ENCODE measurements around the gene GPBAR1.

Gene GPBAR1

DNA sequence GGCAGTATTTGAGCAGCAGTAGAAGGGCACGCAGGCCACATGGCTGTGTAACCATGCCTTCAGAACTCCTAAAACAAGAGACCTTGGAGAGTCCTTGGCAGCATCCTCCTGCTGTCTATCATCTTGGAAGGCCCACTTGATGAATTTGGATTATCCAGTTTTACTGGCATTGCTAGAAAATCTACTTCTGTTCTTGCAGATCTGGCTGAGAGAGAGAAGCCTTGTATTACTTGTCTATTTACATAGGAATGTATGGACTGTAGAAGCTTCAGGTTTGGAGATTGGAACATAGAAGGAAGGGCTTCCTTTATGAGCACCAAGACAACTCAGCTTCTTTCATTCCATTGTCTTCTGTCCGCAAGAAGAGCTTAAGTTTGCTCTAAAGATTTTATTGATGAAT is 16.1 kb upstream of the GPBAR1 start:
- no peak for DNase-seq

DNA sequence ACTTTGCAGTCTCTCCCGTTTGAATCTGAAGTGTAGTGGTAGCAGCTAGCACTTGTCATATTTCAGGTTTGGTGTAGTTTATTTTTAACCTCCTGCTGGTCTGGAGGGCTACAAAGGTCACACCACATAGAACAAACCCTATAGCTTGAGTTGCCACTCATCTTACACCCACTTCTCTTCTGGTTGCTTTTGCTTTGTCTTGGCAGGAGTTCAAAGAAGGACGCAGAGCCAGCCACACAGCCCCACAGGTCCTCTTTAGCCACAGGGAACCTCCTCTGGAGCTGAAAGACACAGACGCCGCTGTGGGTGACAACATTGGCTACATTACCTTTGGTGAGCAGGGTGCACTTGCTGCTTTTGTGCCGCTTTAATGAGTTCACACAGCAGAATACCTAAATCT is 15.6 kb upstream of the GPBAR1 start:
- DNase-seq = no peak

DNA sequence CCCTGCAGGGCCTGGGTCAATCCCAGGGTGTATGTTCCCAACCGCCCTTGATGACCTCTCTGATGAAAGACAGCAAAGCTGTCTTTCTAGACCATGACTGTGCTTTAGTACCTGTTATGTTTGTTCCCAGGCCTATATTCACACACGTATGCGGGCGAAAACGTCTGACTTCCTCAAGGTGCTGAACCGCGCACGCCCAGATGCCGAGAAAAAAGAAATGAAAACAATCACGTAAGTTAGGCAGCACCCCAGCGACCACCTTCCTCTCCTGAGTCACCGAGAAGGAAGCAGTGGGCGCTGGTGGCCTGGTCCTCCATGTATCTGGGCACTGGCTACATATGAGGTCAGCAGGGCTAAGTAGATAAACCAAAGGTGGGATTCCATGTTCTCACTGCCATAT is 11.1 kb upstream of the GPBAR1 start:
- no peak for DNase-seq

DNA sequence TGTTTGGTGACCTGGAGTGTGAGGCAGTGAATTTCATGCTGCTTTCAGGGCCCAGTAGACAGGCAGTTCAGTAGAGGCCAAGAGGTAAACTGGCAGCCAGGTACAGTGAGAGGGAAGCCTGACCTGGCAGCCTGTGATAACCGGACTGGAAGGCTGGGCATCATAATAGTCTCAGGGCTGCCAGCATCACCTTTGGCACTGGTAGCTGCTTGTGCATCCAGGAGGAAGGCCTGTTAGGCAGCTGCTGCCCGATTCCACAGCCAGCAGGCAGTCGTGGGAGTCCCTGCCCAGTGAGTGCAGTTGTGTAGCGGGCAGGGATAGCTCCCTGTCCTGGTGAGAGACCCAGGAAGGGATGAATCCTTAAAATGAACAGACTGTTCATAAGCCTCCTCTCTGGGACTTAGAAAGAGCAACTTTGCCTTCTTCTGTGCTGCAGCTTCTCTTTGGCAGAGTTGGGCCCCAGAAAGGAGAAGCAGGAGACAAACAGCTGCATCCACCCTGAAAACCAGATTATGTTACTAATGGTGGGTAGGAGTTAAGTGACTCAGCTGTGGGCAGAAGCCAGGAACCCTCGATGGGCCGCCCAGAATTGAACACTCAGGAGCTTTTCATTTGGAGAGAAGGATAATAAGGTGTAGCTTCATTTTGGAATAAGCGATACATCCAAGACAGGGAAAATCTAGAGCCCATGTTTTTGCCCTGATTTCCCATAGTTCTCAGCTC is 8.1 kb upstream of the GPBAR1 start:
- no peak for DNase-seq

DNA sequence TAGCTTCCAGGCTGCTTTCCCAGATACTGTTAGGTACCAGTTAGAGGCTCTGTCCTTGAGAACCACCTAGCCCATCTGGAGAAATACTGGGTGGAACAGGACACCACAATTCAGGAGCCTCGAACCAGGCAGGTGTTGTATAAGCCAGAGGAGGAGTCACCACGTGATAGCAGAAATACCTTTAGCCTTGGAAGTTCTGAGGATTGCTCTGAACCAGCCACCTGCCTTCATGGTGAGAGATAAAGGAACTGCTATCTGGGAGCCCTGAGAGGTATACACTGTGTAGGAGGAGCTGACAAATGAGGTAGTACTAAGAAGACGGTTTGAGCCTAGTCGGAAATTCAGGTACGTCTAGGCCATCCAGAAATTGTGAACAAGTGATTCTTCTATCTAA is 7.6 kb upstream of the GPBAR1 start:
- no peak for DNase-seq

DNA sequence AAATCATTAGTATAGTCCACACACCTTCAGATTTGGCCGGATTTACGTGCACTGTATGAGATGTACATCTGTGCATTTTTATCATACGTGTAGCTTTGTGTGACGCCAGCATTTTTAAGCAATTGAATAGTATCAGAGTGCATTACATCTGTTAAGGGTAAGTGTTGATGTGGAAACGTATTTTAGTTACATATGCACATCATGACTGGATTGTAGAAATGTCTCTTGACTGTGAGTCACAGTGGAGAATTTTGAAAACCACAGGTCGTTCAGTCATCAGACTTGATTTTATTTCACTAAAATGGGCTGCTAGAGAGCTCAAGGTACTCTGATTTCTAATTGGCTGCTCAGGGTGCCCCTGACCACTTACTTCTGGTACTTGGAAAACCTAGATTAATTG is 5.4 kb upstream of the GPBAR1 start:
- DNase-seq = no peak

DNA sequence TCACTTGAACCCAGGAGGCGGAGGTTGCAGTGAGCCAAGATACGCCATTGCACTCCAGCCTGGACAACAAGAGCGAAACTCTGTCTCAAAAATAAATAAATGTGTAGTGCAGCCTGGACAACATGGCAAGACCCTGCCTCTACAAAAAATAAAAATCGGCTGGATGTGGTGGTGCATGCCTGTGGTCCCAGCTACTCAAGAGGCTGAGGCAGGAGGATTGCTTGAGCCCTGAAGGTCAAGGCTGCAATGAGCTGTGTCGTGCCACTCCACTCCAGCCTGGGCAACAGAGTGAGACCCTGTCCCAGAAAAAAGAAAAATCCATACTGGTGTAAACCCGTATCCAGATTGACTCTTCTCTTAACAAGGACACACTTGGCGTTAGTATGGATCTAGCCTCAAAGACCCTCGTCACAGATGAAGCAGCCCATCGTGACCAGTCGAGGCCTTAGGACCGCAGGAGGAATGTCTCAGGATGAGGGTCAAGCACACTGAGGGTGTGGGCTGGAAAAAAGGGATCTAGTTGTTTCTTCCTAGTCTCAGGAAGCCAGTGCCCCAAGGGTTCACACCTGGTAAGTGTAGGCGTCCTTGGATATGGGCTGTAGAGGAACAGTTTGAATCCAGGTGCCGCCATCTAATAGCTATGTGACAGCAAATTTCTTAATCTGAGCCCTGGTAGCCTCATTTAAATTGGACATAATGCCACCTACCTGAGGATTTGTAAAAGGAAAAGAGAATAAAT is 4.0 kb upstream of the GPBAR1 start:
- no peak for DNase-seq

DNA sequence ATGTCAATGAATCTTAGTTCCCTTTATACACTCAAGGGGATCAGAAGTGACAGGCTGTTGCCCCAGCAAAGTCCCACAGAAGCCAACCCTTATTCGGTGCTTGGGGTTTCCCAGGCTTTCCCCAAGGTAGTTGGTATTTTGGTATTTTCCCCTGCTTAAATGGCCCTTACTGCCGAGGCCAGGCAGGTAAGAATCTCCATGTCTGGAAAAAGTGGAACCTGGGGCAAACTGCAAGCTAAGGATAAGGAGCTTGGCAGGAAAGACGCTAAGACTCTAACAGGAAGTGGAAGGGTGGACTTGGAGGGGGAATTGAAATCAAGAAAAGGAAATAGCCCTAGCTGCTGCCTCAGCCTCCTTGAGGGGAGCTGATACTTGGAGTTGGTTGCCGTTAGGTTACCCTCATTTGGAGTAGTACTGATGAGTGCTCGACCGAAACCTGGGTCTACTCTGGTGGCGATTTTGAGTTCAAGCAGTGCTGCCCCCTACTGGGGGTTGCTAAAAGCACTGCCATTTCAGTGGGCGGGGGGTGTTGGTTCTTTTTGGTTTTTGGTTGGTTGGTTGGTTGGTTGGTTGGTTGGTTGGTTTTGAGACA is 3.3 kb upstream of the GPBAR1 start:
- DNase-seq = peak; percentile 31 to 66 (median 42)

DNA sequence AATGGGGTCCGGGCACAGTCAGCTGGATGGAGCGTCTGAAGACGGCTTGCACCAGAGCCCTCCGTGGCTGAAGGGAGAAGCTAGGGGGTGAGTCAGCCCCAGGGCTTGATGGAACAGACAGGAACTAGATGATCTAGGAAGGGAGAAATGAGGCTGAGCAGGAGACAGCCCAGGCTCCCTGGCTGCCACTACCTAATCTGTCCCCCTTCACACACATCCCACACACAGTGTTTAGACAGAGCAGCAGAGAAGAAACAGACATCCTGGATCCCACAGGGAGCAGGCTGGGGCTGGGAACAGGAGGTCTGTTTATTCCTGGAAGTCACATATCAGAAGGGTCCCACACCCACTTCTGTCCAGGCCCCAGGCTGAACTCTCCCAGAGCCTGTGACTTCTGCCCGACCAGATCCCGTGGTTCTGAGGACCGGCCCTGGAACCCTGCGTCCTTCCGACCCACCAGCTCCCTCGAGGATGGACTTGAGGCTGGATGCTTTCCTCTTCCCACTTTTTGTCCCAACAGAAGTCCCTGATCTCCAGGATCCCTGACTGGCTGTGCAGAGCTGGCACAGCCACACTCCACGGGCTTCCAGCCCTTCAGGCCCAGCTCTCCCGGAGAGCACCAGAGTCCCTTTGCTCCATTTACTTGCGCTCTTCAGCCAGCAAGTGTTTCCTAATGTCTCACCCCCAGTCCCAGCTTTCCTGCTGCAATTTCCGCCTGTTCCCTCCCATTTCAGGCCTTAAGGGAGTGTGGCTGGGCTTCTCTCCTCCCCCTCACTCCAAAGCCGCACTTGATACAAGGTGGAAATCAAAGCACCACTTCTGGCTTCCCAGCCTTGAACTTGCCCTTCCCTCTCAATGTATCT is 1.5 kb upstream of the GPBAR1 start:
- DNase-seq = no peak

DNA sequence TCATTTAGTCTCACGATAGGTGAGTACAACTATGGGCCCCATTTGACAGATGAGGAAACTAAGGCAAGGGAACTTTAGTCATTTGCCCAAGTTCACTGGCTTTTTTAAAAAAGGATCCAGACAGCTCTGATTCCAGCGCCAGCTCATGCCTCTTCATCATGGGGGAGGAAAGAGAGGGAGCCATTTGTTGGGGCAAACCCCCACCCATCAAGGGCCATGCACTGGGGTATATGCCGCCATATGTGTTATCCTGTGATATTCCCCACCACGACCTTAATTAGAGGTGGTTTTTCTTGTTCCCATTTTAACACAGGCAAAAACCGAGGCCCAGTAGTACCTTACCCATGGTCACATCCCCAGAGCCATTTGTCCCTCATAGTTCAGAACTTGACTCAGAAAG is 649 bp upstream of the GPBAR1 start:
- no peak for DNase-seq

DNA sequence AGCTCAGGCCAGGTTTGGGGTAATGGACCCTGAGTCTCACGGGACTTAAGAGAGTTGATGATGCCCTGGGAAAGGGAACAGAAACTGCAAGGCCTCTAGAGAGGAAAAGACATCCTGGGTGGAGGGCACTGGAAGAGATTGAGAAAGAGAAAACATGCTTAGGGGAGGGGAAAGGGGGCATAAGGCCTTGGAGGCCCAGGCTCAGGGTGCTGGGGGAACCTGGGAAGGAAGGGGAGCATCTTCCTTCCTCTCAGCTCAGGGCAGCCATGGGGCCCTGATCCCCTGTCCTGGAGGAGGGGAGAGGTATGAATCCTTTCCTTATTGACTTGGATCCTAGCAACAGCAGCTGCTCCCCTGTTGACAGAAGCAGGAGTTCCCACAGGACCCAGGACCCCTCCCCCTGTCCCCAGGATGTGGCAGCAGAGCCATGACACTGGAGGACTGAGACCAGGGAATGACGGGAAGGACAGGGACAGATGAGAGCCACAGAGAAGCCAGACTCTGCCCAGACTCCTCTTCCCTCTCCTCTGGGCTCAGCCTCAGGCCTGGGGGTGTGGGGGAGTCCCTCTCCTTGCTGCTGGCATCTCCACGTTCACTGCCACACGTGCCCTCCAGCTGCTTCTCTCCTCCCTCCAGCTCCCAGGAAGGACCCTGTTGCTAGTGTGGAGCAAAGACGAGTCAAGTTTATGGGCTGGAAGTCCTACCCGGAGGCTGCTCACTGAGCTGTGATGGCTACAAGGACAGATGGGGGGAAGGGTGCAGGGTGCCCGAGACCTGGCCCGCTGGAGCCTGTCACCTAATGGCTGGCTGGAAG is 815 bp downstream of the GPBAR1 start:
- DNase-seq = no peak

DNA sequence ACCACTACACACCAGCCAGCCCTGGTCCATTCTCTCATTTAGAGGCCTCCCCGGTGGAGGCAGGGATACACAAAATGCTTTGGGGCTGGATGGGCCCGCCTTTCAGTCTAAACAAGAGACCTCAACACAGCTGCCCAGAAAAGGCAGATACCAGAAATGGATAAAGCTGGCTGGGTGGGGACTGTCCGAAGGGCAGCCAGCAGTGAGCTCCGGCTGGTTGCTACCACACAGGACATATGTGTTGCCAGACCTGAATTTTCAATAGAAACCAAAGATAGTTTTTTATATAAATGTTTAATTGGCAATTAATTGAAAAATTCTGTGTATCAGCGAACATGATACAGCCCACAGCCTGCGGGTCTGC is 1.4 kb downstream of the GPBAR1 start:
- no peak for DNase-seq

DNA sequence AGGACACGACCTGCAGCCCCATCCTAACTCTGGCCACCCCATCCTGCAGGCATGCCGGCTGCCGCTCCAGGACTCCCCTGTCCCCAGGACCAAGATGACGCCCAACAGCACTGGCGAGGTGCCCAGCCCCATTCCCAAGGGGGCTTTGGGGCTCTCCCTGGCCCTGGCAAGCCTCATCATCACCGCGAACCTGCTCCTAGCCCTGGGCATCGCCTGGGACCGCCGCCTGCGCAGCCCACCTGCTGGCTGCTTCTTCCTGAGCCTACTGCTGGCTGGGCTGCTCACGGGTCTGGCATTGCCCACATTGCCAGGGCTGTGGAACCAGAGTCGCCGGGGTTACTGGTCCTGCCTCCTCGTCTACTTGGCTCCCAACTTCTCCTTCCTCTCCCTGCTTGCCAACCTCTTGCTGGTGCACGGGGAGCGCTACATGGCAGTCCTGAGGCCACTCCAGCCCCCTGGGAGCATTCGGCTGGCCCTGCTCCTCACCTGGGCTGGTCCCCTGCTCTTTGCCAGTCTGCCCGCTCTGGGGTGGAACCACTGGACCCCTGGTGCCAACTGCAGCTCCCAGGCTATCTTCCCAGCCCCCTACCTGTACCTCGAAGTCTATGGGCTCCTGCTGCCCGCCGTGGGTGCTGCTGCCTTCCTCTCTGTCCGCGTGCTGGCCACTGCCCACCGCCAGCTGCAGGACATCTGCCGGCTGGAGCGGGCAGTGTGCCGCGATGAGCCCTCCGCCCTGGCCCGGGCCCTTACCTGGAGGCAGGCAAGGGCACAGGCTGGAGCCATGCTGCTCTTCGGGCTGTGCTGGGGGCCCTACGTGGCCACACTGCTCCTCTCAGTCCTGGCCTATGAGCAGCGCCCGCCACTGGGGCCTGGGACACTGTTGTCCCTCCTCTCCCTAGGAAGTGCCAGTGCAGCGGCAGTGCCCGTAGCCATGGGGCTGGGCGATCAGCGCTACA is 2.1 kb downstream of the GPBAR1 start:
- DNase-seq = no peak

DNA sequence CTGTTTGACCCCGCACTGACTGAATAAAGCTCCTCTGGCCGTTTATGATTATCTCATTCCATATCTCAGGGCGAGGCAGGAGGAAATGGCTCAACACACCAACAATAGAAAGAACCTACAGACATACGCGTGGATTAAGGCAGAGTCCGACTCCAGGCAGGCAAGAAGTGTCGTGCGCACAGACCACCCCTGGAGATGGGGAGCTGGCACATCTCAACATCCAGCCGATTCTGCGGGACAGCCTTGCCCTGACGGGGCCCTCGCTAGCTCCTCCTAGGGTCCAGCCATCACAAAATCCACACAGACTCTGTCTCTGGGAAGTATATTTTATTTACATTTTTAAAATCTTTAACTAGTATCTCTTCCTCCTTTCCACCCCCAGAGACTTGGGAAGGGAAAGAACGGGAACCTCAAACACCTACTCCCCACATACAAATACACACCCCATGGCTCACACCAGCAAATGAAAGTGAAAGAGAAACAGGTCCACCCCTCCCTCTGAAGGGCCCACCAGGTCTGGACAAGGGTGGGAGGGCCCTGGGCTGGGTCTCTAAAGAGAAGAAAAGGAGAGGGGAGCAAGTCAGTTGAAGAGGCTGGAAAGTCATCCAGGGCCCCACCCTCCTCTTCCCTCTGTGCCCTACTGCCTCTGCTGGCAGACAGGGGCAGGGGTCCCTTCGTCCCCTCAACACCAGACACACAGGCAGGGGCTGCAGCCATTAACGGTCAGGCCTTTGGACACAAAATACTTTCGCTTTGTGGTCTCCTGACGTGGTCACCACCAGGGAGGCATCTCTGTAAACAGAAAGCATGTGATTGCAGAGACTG is 3.2 kb downstream of the GPBAR1 start:
- DNase-seq = no peak

DNA sequence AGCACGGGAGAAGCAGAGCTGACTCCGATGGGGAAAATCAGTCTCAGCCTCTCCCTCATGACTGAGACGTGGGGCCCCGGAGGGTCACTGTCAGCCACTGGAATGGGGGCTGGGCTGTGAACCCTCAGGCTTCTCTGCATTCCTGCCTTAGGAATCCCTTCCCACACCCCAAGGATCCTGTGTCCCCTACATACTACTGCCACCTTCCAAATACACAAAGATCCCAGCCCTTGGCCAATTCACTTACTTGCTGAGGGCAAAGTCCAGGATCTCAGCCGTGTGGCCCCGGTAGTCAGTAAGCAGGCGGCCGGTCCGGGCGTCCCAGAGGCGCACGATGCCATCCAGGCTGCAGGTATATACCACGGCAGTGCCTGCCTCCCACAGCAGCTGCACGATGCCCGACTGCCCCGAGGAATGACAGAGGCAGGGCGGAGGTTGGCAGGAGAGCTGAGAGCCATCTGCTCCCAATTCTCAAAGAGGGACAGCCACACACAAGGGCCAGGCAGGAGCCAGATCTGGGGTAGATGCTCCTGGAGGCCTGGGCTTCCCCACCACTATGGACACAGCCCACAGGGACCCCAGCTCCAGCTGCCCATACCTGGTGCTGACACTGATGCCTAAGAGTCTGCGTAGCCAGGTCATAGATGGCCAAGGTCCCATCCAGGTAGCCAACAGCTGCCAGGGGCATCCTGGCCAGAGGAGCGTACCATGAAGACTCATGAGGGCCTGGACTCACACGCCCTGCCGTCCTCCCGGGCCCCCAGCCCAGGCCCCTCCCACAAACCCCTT is 4.2 kb downstream of the GPBAR1 start:
- DNase-seq = no peak

DNA sequence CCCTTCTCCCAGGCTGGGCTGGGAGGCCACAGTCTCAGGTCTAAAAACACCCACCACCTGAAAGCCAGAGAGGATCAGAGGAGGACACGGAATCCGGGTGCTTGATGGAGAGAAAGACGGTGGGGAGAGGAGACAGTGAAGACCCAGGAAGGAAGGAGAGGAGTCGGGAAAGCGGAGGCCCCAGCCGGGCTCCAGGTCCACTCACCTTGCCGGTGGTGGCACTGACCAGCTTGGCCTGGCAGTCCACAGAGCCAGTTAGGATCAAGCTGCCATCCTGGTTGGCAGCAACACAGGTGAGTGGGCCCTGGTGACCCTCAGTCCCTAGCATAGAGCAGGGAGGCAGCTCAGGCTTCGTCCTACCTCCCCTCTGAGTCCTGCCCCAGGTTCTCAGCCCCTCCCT is 4.8 kb downstream of the GPBAR1 start:
- DNase-seq = no peak

DNA sequence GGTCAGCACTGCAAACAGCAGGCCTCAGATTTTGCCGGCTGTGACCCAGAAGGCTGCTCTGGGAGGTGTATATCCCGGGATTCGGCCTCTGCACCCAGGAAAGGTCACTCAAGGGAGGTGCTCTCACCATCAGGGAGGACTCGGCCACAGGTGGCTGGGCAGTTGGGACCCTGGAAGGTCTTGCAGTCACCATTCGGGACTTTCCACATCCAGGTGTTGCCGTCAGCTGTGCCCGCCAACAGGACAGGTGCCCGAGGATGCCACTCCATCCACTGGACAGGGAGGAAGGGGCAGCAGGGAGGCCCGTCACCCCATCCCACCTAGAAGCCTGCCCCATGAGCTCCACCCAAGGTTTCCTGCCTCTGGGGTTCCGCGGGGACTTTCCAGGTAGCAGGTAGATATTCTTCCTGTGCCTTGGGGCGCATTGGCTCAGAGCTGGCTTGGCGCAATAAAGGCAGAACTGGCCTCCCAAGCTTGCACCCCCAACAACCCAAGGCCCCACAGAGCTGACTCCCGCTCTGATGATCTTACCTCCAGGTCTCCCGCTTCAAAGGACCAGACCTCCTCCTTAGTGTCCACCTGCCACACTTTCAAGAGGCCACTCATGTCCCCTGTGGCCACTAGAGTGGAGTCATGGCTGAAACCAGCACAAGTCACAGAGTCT is 5.6 kb downstream of the GPBAR1 start:
- no peak for DNase-seq

DNA sequence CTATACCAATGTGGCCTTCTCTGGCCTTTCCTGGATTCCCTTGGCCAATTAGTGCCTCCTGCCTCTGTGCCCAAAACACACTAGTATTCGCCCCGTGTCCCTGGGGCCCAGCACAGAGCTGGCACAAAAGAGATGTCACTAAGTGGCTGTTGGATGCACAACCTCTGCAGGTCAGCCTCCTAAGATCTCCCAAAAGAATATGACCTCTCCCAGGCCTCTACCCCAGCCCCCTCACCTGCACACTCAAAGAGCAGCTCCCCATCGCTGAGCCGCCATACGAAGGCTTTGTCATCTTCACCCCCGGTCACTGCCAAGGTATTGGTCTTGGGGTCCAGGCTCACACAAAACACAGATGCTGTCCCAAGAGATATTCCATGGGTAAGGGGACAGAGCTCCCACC is 6.4 kb downstream of the GPBAR1 start:
- DNase-seq = no peak
